IPS-18a (cell line): ENCODE results near the gene DNMT3L.

Experiments used
- H3K27ac ChIP-seq: one replicate; pipeline ENCODE4 v1.5.1; 2013; ENCODE audit warnings: low read length
- H3K27me3 ChIP-seq: one replicate; pipeline ENCODE4 v1.6.1; 2013; ENCODE audit warnings: mild to moderate bottlenecking, low read length; ENCODE audit not compliant: control insufficient read depth, insufficient read depth
- H3K36me3 ChIP-seq: one replicate; pipeline ENCODE4 v1.6.1; 2013; ENCODE audit warnings: low read depth, low read length; ENCODE audit not compliant: control insufficient read depth
- H3K4me1 ChIP-seq: one replicate; pipeline ENCODE4 v1.6.1; 2013; ENCODE audit warnings: low read depth, low read length; ENCODE audit not compliant: control insufficient read depth
- H3K4me3 ChIP-seq: one replicate; pipeline ENCODE4 v1.5.1; 2013; ENCODE audit warnings: low read length
- H3K9ac ChIP-seq: one replicate; pipeline ENCODE4 v1.6.1; 2013; ENCODE audit warnings: mild to moderate bottlenecking, low read length, moderate library complexity
- H3K9me3 ChIP-seq: one replicate; pipeline ENCODE4 v1.6.1; 2013; ENCODE audit warnings: low read depth, low read length; ENCODE audit not compliant: control insufficient read depth

Gene DNMT3L

GRCh38 chr21:44267655-44268142, 6.0 kb upstream of the DNMT3L start:
- Histone ChIP-seq H3K4me3 (no peak overlapping the region), H3K9ac (no peak overlapping the region), H3K4me1 (peaks cover 6% of the 10 kb centered on the region), H3K27ac (no peak overlapping the region), H3K9me3 (no peaks in the 10 kb centered on the region), H3K36me3 (no peaks in the 10 kb centered on the region), H3K27me3 (no peaks in the 10 kb centered on the region)

DNA sequence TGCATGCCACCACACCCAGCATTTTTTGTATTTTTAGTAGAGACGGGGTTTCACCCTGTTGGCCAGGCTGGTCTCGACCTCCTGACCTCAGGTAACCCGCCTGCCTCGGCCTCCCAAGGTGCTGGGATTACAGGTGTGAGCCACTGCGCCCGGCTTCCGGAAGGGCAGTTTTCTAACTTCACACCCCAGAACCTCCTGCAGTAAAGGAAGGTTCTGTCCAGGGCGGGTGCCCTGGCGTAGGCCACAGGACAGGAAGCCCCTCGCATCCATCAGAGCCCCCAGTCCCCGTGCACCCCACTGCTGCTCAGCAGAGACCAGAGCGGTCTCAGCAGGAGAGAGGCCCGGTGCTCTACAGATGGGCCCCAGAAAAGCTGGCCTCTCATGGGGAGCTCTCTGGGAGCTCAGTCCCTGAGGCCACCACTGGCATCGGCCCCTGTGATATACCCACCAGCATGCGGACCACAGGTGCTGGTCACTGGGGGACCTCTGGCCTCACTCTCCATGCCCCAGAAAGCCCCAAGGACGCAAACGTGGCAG, 4.1 kb upstream of the DNMT3L start:
- no peaks in the 10 kb centered on the region for H3K36me3 ChIP-seq

GRCh38 chr21:44263768-44264167, 2.1 kb upstream of the DNMT3L start:
- H3K4me1 ChIP-seq, result peaks cover 6% of the 10 kb centered on the region
- no peaks in the 10 kb centered on the region for H3K27me3 ChIP-seq
- no peaks in the 10 kb centered on the region for H3K36me3 ChIP-seq
- no peak overlapping the region for H3K27ac ChIP-seq
- no peak overlapping the region for H3K4me3 ChIP-seq
- H3K9ac ChIP-seq, result no peak overlapping the region
- no peaks in the 10 kb centered on the region for H3K9me3 ChIP-seq

More for the DNA sequence above, 4.1 kb upstream of the DNMT3L start:
- H3K9me3 ChIP-seq, result no peaks in the 10 kb centered on the region
- no peaks in the 10 kb centered on the region for H3K27me3 ChIP-seq
- no peak overlapping the region for H3K27ac ChIP-seq
- H3K4me3 ChIP-seq, result no peak overlapping the region
- H3K4me1 ChIP-seq, result peaks cover 6% of the 10 kb centered on the region
- no peak overlapping the region for H3K9ac ChIP-seq

DNA sequence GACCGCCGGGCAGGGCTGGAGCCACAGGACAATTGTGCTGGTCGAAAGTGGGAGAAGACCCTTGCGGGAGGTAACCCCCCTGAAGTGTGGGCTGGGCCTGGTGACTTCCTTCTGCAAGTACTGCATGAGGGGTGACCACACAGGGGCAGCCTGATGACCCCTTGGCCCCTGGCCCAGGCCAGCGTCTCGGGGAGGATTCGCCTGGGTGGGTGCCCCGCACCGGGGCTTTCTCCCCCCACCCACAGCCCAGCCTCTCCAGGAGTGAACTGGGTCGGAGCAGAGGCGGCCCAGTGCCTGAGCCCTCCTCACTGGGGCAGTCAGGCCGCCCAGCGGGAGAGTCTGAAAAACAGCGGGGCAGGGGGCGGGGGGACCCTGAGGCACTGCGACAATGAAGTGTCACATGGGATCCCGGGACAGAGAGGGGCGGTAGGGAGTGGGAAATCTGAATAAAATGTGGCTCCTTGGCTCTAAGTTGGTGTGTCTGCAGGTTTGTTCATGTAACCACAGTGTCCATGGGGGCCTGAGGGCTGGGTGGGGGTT, 1.6 kb upstream of the DNMT3L start:
- Histone ChIP-seq H3K27ac (no peak overlapping the region), H3K4me3 (no peak overlapping the region), H3K9ac (no peak overlapping the region), H3K9me3 (no peaks in the 10 kb centered on the region), H3K27me3 (no peaks in the 10 kb centered on the region), H3K4me1 (peaks cover 6% of the 10 kb centered on the region), H3K36me3 (no peaks in the 10 kb centered on the region)

DNA sequence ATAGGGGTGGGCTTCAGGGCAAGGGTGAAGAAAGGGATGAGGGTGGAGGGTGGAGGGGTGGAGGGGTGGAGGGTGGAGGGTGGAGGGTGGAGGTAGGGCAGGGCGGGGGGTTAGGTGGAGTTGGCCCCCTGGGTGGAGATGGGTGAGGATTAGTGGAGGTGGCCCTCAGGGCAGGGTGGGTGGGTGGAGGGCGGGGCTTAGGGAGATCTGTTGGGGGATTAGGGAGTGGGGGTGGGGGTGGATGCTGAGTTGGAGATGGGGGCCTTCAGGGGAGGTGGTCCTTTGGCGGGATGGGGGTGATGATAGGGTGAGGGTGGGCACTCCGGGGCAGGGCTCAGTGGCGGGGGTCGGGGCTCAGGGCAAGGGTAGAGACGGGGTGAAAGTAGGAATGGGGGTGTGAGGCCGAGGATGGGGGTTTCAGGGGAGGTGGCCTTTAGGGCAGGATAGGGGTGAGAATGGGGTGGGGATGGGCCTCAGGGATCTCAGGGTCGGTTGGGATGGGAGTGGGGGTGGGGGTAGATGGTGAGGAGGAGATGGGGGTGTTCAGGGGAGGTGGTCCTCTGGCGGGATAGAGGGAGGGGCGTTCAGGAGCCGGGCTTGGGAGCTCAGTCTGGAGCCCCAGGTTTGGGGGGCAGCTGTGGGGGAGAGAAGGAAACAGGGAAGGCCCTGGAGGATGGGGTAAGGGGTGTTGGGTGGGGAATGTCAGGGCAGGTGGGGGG, 800 bp upstream of the DNMT3L start:
- Histone ChIP-seq H3K4me3 (no peak overlapping the region), H3K9ac (no peak overlapping the region), H3K27me3 (no peaks in the 10 kb centered on the region), H3K9me3 (no peaks in the 10 kb centered on the region), H3K27ac (no peak overlapping the region), H3K4me1 (peaks cover 6% of the 10 kb centered on the region), H3K36me3 (no peaks in the 10 kb centered on the region)

- Histone ChIP-seq H3K27me3 (no peaks in the 10 kb centered on the region), H3K9ac (no peak overlapping the region), H3K9me3 (no peaks in the 10 kb centered on the region), H3K4me1 (peaks cover 6% of the 10 kb centered on the region), H3K4me3 (no peak overlapping the region), H3K27ac (no peak overlapping the region), H3K36me3 (no peaks in the 10 kb centered on the region)
Observed at GRCh38 chr21:44260791-44261631, 686 bp downstream of the DNMT3L start.

GRCh38 chr21:44260066-44260465, 1.6 kb downstream of the DNMT3L start:
- no peaks in the 10 kb centered on the region for H3K27me3 ChIP-seq
- no peak overlapping the region for H3K27ac ChIP-seq
- H3K9ac ChIP-seq, result no peak overlapping the region
- no peaks in the 10 kb centered on the region for H3K36me3 ChIP-seq
- no peaks in the 10 kb centered on the region for H3K9me3 ChIP-seq
- H3K4me1 ChIP-seq, result peaks cover 6% of the 10 kb centered on the region
- no peak overlapping the region for H3K4me3 ChIP-seq

DNA sequence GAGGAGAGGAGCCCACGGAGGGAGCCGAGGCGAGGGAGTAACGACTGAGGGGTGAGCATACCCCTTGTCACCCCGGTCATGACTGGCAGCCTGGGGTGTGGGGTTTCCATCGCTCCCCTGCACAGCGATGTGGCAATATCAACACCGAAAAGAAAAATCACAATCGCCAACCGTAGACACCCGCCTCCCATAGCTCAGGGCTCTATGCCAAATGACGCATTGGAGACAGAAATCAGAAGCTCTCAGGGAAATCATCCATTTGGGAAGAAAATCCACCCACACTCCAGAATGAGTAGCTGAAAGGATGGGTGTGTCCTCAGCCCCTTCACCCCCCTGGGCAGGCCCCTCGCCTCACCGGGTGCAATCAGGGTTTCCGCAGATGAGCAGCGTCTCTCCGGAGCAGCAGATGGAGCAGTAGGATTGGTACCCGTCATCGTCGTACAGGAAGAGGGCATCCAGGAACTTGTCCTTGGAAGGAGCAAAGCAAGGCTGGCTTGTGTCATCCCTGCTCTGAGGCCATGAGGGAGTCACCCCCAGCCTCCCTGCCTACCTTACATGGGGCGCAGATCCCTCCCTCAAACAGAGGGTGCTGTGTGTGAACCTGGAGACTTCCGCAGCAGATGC, 2.5 kb downstream of the DNMT3L start:
- Histone ChIP-seq H3K9ac (no peak overlapping the region), H3K9me3 (no peaks in the 10 kb centered on the region), H3K27me3 (no peaks in the 10 kb centered on the region), H3K36me3 (no peaks in the 10 kb centered on the region), H3K4me3 (no peak overlapping the region), H3K27ac (no peak overlapping the region), H3K4me1 (peaks cover 6% of the 10 kb centered on the region)

DNA sequence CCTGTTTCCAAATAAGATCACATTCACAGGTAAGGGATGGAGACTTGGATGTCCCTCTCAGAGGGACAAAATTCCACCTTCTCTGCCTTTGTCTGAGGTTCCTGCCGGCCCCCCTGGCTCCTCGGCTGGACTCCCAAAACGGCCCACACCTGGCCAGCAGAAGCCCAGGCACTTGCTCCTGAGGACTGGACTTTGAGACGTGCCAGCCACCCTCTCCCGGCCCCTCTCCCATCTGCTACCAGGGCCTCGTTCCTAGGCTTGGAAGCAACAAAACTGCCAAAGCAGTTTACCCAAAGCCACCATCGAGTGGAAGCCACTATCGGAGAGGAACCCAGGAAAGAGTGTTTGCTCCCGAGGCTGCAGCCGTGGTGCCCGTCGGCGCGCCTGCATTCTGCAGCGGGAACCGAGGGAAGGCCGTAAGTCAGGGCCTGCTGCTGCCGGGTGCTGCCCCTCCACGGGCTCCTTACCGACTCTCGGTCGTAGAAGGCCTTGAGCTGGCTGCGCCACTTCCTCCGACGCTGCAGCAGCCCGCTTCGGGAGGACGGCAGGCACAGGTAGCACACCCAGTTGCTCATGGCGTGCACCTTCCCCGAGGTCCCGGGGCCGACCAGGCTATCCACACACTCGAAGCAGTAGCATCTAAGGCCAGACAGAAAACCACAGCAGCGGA, 3.5 kb downstream of the DNMT3L start:
- H3K4me3 ChIP-seq, result no peak overlapping the region
- no peak overlapping the region for H3K9ac ChIP-seq
- H3K27me3 ChIP-seq, result no peaks in the 10 kb centered on the region
- no peaks in the 10 kb centered on the region for H3K9me3 ChIP-seq
- no peaks in the 10 kb centered on the region for H3K36me3 ChIP-seq
- no peaks in the 10 kb centered on the region for H3K4me1 ChIP-seq
- no peak overlapping the region for H3K27ac ChIP-seq

GRCh38 chr21:44255511-44255981, 6.2 kb downstream of the DNMT3L start:
- Histone ChIP-seq H3K27me3 (no peaks in the 10 kb centered on the region), H3K27ac (no peak overlapping the region), H3K36me3 (no peaks in the 10 kb centered on the region), H3K9me3 (no peaks in the 10 kb centered on the region), H3K4me3 (no peak overlapping the region), H3K9ac (no peak overlapping the region), H3K4me1 (no peaks in the 10 kb centered on the region)
